ENCODE results near the gene OR1F1. TPM values are rescaled to one million over a fixed set of nuclear protein-coding genes. Genes with fewer than 3 reads are reported as not detected.

OR1F1 gene
- total and polyA plus RNA-seq, 11 donors, result not detected

- Histone ChIP-seq H3K27ac (no peak overlapping the region), H3K4me3 (no peak overlapping the region), H3K9me3 (no peaks in the 10 kb centered on the region), H3K36me3 (no peaks in the 10 kb centered on the region), H3K4me1 (no peaks in the 10 kb centered on the region), H3K27me3 (peaks cover 0 to 13% (median 0%) of the 10 kb centered on the region in 9 donors)
- WGBS, 4 donors, result 72 to 88% (median 83%) methylated on average over 8 to 10 of the region's 10 CpGs
- no peak for TF ChIP-seq CTCF (IDR thresholded peaks at IDR 0.05)
- no peak for TF ChIP-seq POLR2A (IDR thresholded peaks at IDR 0.05)
- DNase-seq, result no peak
- ATAC-seq, result no peak
- intact Hi-C loops (cut with DNase I), result no loop called here
Observed at GRCh38 chr16:3246876-3247275, 58.9 kb downstream of the OR1F1 start.

- no peak overlapping the region for H3K4me3 ChIP-seq
- no peak for DNase-seq
- 72 to 82% (median 81%) methylated on average over 5 of the region's 5 CpGs for WGBS, 4 donors
- H3K36me3 ChIP-seq, result no peaks in the 10 kb centered on the region
- no peak for ATAC-seq
- intact Hi-C loops (cut with DNase I), result no loop called here
- H3K27ac ChIP-seq, result no peak overlapping the region
- H3K9me3 ChIP-seq, result no peaks in the 10 kb centered on the region
- no peaks in the 10 kb centered on the region for H3K4me1 ChIP-seq
- TF ChIP-seq CTCF (IDR thresholded peaks at IDR 0.05) (no peak), POLR2A (IDR thresholded peaks at IDR 0.05) (no peak)
- H3K27me3 ChIP-seq, result peaks cover 0 to 9% (median 0%) of the 10 kb centered on the region in 9 donors
Observed at GRCh38 chr16:3248596-3248995, 60.6 kb downstream of the OR1F1 start.

- DNase-seq, result no peak
- Histone ChIP-seq H3K27ac (no peak overlapping the region), H3K4me3 (no peak overlapping the region), H3K27me3 (peaks cover 0 to 4% (median 0%) of the 10 kb centered on the region in 9 donors), H3K9me3 (no peaks in the 10 kb centered on the region), H3K4me1 (no peaks in the 10 kb centered on the region), H3K36me3 (no peaks in the 10 kb centered on the region)
- no peak for TF ChIP-seq CTCF (IDR thresholded peaks at IDR 0.05)
- no peak for TF ChIP-seq POLR2A (IDR thresholded peaks at IDR 0.05)
- 45 to 80% (median 68%) methylated on average over 1 of the region's 1 CpG for WGBS, 4 donors
- ATAC-seq, result no peak
- intact Hi-C loops (cut with DNase I), result no loop called here
Observed at GRCh38 chr16:3249020-3249419, 61.0 kb downstream of the OR1F1 start.

GRCh38 chr16:3249451-3249850, 61.4 kb downstream of the OR1F1 start:
- H3K4me1 ChIP-seq, result no peaks in the 10 kb centered on the region
- H3K36me3 ChIP-seq, result no peaks in the 10 kb centered on the region
- intact Hi-C loops (cut with DNase I), result no loop called here
- TF ChIP-seq POLR2A (IDR thresholded peaks at IDR 0.05) (no peak), CTCF (IDR thresholded peaks at IDR 0.05) (no peak)
- no peak overlapping the region for H3K27ac ChIP-seq
- H3K4me3 ChIP-seq, result no peak overlapping the region
- WGBS, 4 donors, result 70 to 85% (median 81%) methylated on average over 2 to 14 of the region's 14 CpGs
- peaks cover 0 to 4% (median 1%) of the 10 kb centered on the region in 9 donors for H3K27me3 ChIP-seq
- ATAC-seq, result no peak
- no peaks in the 10 kb centered on the region for H3K9me3 ChIP-seq
- no peak for DNase-seq
